WERI-Rb-1 (cell line): ENCODE data around the gene C16orf74.

Source experiments
- DNase-seq: peaks from one replicate; pipeline ENCODE4 v3.0.0-alpha.2; 2020
- H3K27ac ChIP-seq: fragments of 250-450 bp; sonication (Bioruptor Pico); 2 replicates; pipeline ENCODE4 v1.5.1; 2020; ENCODE audit warnings: mild to moderate bottlenecking, moderate library complexity
- H3K27me3 ChIP-seq: fragments of 250-450 bp; sonication (Bioruptor Pico); 2 replicates; pipeline ENCODE4 v1.5.1; 2021; ENCODE audit warnings: mild to moderate bottlenecking, low read depth, moderate library complexity; ENCODE audit not compliant: insufficient read depth, severe bottlenecking
- H3K36me3 ChIP-seq: fragments of 250-450 bp; sonication (Bioruptor Pico); 2 replicates; pipeline ENCODE4 v1.5.1; 2020; ENCODE audit warnings: mild to moderate bottlenecking, moderate library complexity
- H3K4me3 ChIP-seq: 2 replicates; pipeline ENCODE4 v1.5.1; 2011; ENCODE audit warnings: low read depth, mild to moderate bottlenecking, control low read depth, low read length
- H3K9me3 ChIP-seq: fragments of 250-450 bp; sonication (Bioruptor Pico); 2 replicates; pipeline ENCODE4 v1.5.1; 2021; ENCODE audit warnings: mild to moderate bottlenecking, moderate library complexity; ENCODE audit not compliant: severe bottlenecking
- CTCF ChIP-seq: IDR thresholded peaks from 2 replicates; pipeline ENCODE4 v1.5.1; 2011; ENCODE audit warnings: low read depth, mild to moderate bottlenecking, control low read depth, inconsistent platforms, low read length

The C16orf74 gene

DNA sequence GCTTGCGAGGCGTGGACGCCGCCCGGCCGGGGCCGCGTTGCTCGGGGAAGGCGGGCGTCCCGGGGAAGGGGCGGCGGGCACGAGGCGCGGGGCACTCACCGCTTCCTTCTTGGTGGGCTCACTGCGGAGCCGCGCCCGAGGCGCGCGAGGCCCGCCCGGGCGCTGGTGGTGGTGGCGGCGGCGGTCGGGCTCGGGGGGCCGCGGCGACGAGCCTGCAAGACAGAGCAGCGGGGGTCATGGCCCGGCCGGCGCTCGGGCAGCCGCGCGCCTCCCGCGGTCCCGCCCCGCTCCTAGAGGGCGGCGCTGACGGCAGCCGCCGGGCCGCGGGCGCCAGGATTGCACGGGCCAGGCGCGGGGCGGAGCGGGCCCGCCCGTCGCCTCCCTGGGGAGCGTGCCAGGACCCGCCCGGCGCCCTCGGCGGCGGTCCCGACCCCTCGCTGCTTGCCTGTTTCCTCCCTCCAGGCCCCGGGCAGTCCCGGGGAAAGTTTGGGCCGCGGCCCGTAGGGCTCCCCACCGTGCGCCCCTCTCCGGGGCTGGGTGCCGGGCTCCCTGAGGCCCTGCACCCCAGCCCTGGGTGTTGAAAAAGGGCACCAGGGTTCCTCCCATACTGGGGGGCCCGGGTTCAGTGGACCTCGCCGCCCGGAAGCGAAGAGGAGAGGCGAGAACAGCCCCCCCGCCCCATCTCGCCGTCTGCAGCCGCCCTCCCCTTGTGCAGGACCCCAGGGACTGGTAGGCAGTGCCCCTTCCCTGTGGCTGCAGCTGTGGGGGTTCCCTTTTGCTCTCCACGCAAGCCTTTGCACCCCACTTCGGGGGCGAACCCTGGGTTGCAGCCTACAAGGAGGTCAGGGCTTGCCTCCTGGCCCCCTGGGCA is at the start of gene C16orf74:
Gene C16orf74 (minus strand): TSS at position 270 of the 871 bp plus-strand sequence. CDS start 15,879 bp downstream, outside the sequence.
- no peaks in the 10 kb centered on the region for H3K27me3 ChIP-seq
- H3K9me3 ChIP-seq = no peaks in the 10 kb centered on the region
- DNase-seq = no peak
- peak within 1 kb of the TSS; percentile 85 for H3K27ac ChIP-seq
- peak within 1 kb of the TSS; percentile 63 for H3K4me3 ChIP-seq
- TF ChIP-seq CTCF = no peak
- H3K36me3 ChIP-seq = no peaks in the 10 kb centered on the region

DNA sequence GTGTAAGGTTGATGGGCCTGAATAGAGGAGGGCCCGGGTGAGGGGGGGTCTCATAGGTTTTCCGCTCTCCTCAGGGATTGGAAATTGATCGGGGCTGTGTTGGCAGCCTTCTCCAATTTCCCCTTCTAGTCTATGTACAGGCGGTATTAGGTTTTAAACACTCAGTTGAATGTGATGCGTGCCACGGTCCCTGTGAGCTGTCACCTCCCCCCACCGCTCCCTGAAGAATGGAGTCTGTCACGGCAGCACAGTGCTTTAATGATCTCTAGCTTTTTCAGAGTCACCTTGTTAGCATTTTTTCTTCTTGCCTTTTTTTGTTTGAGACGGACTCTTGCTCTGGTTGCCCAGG is 49.4 kb upstream of the C16orf74 start:
- peak overlapping the region; percentile 81 for H3K27ac ChIP-seq
- no peaks in the 10 kb centered on the region for H3K27me3 ChIP-seq
- no peaks in the 10 kb centered on the region; the same call in none of the 2 replicates for H3K36me3 ChIP-seq
- H3K4me3 ChIP-seq = peak overlapping the region; percentile 74
- no peaks in the 10 kb centered on the region for H3K9me3 ChIP-seq
- TF ChIP-seq CTCF = no peak
- no peak for DNase-seq

- no peak for TF ChIP-seq CTCF
- peak within 1 kb of the TSS; percentile 81 for H3K27ac ChIP-seq
- H3K27me3 ChIP-seq = no peaks in the 10 kb centered on the region
- no peaks in the 10 kb centered on the region; the same call in 1 of the 2 replicates for H3K36me3 ChIP-seq
- no peaks in the 10 kb centered on the region for H3K9me3 ChIP-seq
- DNase-seq = peak; percentile 88
- H3K4me3 ChIP-seq = peak within 1 kb of the TSS; percentile 74
Observed at GRCh38 chr16:85799497-85800320, 48.8 kb upstream of the C16orf74 start, which contains the start of the genes COX4I1 and EMC8. Gene COX4I1 (plus strand): TSS chr16:85799695. CDS start chr16:85801206, 1,511 bp downstream. Gene EMC8 (minus strand): TSS chr16:85799544. CDS start chr16:85799295, 249 bp downstream.

GRCh38 chr16:85798901-85799496 is 48.1 kb upstream of the C16orf74 start:
- peak; percentile 8 for DNase-seq
- Histone ChIP-seq H3K36me3 (no peaks in the 10 kb centered on the region; the same call in 1 of the 2 replicates), H3K27me3 (no peaks in the 10 kb centered on the region), H3K27ac (peak overlapping the region; percentile 81), H3K9me3 (no peaks in the 10 kb centered on the region), H3K4me3 (peak overlapping the region; percentile 74)
- TF ChIP-seq CTCF = no peak

DNA sequence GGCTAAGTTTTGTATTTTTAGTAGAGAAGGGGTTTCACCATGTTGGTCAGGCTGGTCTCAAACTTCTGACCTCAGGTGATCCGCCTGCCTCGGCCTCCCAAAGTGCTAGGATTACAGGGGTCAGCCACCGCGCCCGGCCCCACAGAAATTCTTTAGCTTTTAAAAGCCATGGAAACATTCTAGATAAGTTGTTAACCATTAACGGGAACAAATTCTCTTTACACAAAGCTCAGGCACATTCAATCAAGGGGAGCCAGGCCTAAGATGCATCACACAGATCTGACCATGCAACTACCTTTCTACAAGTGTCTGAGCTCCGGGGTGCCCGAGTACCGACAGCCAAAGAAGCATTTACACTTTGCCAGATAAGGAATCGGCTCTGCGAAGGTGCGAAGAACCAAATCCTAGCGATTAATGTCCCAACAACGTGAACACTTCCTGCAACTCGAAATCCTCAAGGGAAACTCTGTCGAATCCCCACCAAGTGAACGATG is 47.4 kb upstream of the C16orf74 start:
- Histone ChIP-seq H3K36me3 (no peaks in the 10 kb centered on the region; the same call in 1 of the 2 replicates), H3K27me3 (no peaks in the 10 kb centered on the region), H3K27ac (peak overlapping the region; percentile 81), H3K9me3 (no peaks in the 10 kb centered on the region), H3K4me3 (peak overlapping the region; percentile 74)
- DNase-seq = no peak
- no peak for TF ChIP-seq CTCF
